Endothelial cell of umbilical vein (primary cell): ENCODE data around the gene PRKAB2.

Source experiments
- EZH2 ChIP-seq: IDR thresholded peaks from 2 replicates; pipeline ENCODE4 v1.6.1; 2012; ENCODE audit warnings: borderline replicate concordance, low read depth, mild to moderate bottlenecking, moderate library complexity, low read length, inconsistent platforms; ENCODE audit not compliant: severe bottlenecking
- JUN ChIP-seq: IDR thresholded peaks from 2 replicates; pipeline ENCODE4 v1.6.1; 2011; ENCODE audit warnings: borderline replicate concordance, low read depth; ENCODE audit not compliant: insufficient read length, insufficient read depth
- POLR2A ChIP-seq: IDR thresholded peaks from 2 replicates; pipeline ENCODE4 v1.6.1; 2012; ENCODE audit warnings: low read depth, mild to moderate bottlenecking, control low read depth, low read length
- POLR2AphosphoS5 ChIP-seq: IDR thresholded peaks from 2 replicates; pipeline ENCODE4 v1.6.1; 2012; ENCODE audit warnings: low read depth, mild to moderate bottlenecking, control low read depth, low read length, moderate library complexity; ENCODE audit not compliant: insufficient read depth
- TF ChIP-seq, protein P1 (sequence below), 2 donors: IDR thresholded peaks; 1 replicate in 1 of 2; 2 replicates in 1 of 2; pipeline ENCODE4 v1.5.1; 2011; ENCODE audit warnings: low read length in 2 of 2, mild to moderate bottlenecking in 2 of 2, moderate library complexity in 2 of 2, control low read depth in 1 of 2, inconsistent platforms in 1 of 2, low read depth in 1 of 2; ENCODE audit not compliant: insufficient read depth in 1 of 2; ENCODE audit errors: extremely low read depth in 1 of 2
- TF ChIP-seq, protein P2 (sequence below): IDR thresholded peaks from 2 replicates; pipeline ENCODE4 v1.6.1; 2011; ENCODE audit not compliant: insufficient read depth, insufficient read length

DNA sequence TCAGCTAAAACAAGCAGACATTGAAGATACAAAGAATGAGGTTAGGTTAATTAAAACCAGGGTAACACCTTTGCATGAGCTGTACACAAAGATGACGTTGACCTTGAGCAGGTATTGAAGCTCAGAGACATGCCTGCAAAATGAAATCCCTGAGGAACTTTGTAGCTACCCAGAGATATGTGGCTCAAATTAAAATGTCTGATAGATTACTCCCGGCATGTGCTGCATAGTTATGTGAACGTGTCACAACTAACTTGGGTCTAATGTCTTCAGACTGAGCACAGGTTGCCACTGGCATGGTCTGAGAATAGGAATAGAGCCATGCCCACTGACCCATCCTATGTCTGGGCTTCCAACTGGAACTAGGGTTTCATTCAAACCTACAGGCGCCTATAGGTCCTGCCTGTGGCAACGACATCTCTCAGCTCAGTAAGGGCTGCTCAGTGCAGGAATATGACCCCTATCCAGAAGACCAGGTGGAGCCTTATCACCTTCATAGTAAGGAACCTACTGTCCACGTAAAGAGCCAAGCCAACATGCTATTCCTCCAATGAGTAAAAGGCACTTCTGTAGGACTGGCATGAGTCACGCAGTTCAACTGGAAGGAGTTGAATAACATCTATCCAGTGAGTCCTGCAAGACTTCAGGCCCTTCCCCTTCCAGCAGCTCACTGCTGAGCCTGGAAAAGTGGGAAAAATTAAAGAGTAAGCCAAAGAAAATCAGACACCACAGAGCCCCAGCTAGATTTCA, 60.7 kb downstream of the PRKAB2 start:
- TF ChIP-seq POLR2A (no peak), JUN (no peak), EZH2 (no peak), POLR2AphosphoS5 (no peak)
- TF ChIP-seq, protein P1, sequence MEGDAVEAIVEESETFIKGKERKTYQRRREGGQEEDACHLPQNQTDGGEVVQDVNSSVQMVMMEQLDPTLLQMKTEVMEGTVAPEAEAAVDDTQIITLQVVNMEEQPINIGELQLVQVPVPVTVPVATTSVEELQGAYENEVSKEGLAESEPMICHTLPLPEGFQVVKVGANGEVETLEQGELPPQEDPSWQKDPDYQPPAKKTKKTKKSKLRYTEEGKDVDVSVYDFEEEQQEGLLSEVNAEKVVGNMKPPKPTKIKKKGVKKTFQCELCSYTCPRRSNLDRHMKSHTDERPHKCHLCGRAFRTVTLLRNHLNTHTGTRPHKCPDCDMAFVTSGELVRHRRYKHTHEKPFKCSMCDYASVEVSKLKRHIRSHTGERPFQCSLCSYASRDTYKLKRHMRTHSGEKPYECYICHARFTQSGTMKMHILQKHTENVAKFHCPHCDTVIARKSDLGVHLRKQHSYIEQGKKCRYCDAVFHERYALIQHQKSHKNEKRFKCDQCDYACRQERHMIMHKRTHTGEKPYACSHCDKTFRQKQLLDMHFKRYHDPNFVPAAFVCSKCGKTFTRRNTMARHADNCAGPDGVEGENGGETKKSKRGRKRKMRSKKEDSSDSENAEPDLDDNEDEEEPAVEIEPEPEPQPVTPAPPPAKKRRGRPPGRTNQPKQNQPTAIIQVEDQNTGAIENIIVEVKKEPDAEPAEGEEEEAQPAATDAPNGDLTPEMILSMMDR (IDR thresholded peaks at IDR 0.05; ENCODE audit: extremely low read depth in 1 of 2, insufficient read depth in 1 of 2, low read depth in 1 of 2, low read length in 2 of 2): no peak
- TF ChIP-seq, protein P2, sequence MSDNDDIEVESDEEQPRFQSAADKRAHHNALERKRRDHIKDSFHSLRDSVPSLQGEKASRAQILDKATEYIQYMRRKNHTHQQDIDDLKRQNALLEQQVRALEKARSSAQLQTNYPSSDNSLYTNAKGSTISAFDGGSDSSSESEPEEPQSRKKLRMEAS: no peak
